ENCODE measurements around the gene OR2J3.
"Not testable (repeated sequence)": the region's sequence is repeated elsewhere in the genome, so short reads cannot be mapped to it uniquely, and the experiment has no call there.

OR2J3 gene

GRCh38 chr6:29159922-29160321 is 52.1 kb downstream of the OR2J3 start:
- H3K9me3 ChIP-seq (ENCODE audit: control insufficient read depth, insufficient read depth, low read length); H3K4me1 ChIP-seq (ENCODE audit: control insufficient read depth, insufficient read depth, low read length); DNase-seq (ENCODE audit: low read depth, low spot score); H3K36me3 ChIP-seq (ENCODE audit: control insufficient read depth, insufficient read depth, low read length); H3K4me3 ChIP-seq (ENCODE audit: low read length); H3K27ac ChIP-seq (ENCODE audit: low read length); H3K27me3 ChIP-seq (ENCODE audit: control insufficient read depth, insufficient read depth, low read length): not testable (repeated sequence)
- WGBS (ENCODE audit: insufficient coverage, insufficient read length): no CpG with 5 or more reads among the region's 29 CpGs
